Upper lobe of left lung (tissue), 4 donors: ENCODE data around the gene ATG5.

Source experiments
- CTCF ChIP-seq, 6 experiments: fragments of 450-650 bp in 4 of 6; fragments of 200-600 bp in 2 of 6; sonication (generic) in 2 of 6; IDR thresholded peaks; one replicate each; pipeline ENCODE4 v1.5.1; 2016 to 2019; ENCODE audit warnings: antibody characterized with exemption in 6 of 6
- POLR2A ChIP-seq, 4 donors: fragments of 450-650 bp; IDR thresholded peaks; one replicate each; pipeline ENCODE4 v1.5.1; 2016 to 2017; ENCODE audit warnings: antibody characterized with exemption in 4 of 4, mild to moderate bottlenecking in 2 of 4
- POLR2AphosphoS5 ChIP-seq, 2 donors: sonication (generic); formaldehyde crosslinking; IDR thresholded peaks; one replicate each; pipeline ENCODE4 v1.5.1; 2017; ENCODE audit warnings: antibody characterized with exemption in 2 of 2

- TF ChIP-seq POLR2AphosphoS5 (IDR thresholded peaks at IDR 0.05) (no peak), CTCF (IDR thresholded peaks at IDR 0.05) (no peak), POLR2A (IDR thresholded peaks at IDR 0.05) (no peak)
Observed at GRCh38 chr6:106286746-106287145, 38.8 kb downstream of the ATG5 start.
